Left hindlimb (tissue), 1 donor: ENCODE measurements around the gene SFT2D3.
A peak's percentile ranks its signal among the peaks of the same experiment; 100 is the strongest.

Source experiments
- DNase-seq: peaks from one replicate; pipeline ENCODE4 v3.0.0-alpha.2; 2018

SFT2D3 gene

DNA sequence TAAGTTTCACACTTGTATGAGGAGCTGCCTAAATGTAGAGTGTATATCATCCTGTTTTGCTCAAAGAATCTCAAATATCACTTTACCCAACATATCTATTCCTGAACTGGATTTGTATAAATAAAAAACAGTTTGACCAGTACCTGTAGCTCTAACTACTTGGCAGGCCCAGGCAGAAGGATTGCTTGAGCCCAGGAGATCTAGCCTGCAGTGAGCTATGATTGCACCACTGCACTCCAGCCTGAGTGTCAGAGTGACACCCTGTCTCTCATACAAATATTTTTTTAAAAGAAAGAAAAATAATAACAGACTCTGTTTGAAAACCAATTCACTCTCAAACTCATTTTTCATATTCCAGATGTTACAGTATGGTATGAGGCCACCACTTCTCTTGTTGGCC lies 18.2 kb upstream of the SFT2D3 start:
- DNase-seq = no peak

- no peak for DNase-seq
Observed at GRCh38 chr2:127683757-127684156, 17.5 kb upstream of the SFT2D3 start.

GRCh38 chr2:127685410-127686080 lies 15.8 kb upstream of the SFT2D3 start:
- DNase-seq = no peak

DNA sequence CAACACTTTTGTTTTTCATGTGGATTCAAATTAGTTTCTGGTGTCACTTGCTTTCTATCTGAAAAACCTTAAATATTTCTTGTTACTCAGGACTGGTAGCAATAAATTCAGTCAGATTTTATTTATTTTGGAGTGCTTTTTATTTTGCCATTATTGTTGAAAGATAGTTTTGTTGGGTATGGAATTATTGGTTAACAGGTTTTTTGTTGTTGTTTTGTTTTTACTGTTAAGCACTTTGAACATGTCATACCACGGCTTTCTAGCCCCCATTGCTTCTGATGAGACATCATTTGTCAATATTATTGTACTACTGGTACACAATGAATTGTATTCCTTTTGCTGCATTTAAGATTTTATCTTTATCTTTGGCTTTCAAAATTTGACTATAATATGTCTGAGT lies 12.9 kb upstream of the SFT2D3 start:
- no peak for DNase-seq

DNA sequence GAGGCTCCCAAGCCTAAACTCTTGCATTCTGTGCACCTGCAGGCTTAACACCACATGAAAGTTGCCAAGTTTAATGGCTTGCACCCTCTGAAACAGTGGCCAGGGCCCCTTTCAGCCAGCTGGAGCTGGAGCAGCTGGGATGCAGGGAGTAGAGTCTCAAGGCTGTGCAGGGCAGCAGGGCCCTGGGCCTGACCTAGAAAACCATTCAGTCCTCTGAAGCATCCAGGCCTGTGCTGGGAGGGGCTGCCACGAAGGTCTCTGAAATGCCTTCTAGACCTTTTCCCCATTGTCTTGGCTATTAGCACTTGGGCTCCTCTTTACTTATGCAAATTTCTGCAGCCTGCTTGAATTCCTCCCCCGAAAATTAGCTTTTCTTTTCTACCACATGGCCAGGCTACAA lies 10.6 kb upstream of the SFT2D3 start:
- DNase-seq = no peak

DNA sequence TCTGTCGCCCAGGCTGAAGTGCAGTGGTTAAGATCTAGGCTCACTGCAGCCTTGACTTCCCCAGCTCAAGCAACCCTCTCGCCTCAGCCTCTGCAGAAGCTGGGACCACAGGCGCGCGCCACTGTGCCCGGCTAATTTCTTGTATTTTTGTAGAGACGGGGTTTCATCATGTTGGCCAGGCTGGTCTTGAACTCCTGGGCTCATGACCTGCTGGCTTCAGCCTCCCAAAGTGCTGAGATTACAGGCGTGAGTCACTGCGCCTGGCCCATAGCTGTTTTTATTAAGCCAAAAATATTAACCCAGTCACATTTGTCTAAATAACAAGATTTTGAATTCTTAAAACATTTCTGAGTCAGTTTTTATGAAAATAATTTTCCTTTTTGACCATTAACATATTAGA lies 6.3 kb upstream of the SFT2D3 start:
- DNase-seq = no peak

- no peak for DNase-seq
Observed at GRCh38 chr2:127695491-127696472, 5.5 kb upstream of the SFT2D3 start.

DNA sequence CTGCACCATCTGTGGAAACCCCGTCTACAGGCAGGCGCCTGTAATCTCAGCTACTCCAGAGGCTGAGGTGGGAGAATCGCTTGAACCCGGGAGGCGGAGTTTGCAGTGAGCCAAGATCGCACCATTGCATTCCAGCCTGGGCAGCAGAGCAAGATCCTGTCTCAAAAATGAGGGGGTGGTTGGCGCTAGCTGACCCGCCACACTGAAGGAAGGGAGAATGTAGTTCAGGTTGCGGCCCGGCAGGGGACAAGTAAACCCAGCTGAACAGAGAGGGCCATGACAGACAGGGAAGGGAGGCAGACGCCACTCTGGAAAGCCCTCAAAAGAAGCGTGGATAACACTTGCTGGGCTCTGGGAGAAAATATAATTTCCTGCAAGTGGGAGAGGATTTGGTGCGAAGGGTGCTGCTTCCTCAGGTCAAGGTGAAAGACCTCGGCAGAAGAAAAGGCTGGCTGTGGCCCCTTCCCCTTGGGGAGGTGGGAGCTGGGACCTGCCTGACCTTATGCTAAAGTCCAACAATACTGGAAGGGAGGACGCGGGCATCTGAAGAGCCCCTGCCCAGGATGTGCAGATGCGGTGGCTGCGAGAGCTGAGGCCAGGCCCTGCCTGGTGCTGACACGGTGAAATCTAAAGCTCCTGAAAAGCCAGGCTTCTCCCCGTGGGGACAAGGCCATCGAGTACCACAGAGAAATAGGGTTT lies 3.7 kb upstream of the SFT2D3 start:
- DNase-seq = no peak

GRCh38 chr2:127698553-127699355 lies 2.5 kb upstream of the SFT2D3 start:
- DNase-seq = no peak

GRCh38 chr2:127700527-127701192 lies 637 bp upstream of the SFT2D3 start:
- no peak for DNase-seq

GRCh38 chr2:127701651-127702394 lies 526 bp downstream of the SFT2D3 start:
- peak; percentile 83 for DNase-seq

DNA sequence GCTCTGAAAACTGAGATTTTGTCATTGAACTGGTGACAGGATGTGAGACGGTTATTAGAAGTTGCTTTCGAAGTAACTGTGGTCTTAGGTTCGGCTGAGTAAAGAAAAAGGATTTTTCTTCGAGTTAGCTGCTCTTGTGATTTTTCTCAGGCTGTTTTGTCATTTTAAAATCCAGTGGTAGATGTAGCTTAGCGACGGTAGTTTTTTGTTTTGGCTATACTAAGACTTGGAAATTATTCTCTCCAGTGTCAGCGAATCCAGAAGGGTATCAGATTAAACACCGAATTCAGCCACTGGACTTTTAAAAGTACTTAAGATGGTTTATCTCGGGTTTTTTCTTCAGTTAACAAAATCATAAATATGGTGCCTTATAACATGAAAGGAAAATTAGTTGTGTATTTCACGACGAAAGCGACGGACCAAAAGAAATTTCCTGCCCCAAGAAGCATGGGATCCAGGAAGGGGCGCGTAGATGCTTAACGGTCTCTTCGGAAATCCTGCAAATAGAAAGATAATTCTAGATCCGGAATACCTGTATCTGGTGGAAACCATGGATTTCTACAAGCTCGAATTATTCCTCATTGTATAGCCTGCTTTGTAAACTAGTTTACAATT lies 1.2 kb downstream of the SFT2D3 start:
- DNase-seq = no peak

GRCh38 chr2:127703282-127703681 lies 2.0 kb downstream of the SFT2D3 start:
- DNase-seq = no peak

DNA sequence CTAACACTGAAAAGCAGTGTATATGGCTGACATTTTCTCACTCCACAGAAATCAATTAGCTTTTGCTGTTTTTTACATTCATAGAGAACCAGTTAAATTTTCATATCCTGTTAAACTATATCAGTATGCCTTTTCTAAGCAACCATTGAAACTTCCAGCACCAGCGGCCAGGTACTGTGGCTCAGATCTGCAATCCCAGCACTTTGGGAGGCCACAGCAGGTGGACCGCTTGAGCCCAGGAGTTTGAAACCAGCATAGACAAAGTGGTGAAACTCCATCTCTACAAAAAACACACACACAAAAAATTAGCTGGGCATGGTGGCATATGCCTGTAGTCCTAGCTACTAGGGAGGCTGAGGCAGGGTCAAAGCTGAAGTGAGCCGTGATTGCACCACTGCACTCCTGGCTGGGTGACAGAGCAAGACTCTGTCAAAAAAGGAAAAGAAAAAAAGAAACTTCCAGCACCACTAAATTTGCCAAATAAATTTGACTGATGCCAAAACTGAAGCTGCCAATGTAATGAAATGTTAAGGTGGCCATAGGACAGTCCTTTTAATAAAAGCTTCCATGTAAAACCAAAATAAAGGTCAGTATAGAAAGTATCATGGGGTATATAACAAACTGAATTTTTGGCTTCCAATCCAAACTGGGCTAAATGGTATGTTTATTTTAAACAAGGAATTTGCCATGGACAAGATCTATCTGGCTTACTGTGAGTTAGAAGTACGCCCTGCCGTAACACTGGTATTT lies 3.5 kb downstream of the SFT2D3 start:
- no peak for DNase-seq

- no peak for DNase-seq
Observed at GRCh38 chr2:127705391-127706065, 4.2 kb downstream of the SFT2D3 start.

- DNase-seq = no peak
Observed at GRCh38 chr2:127706215-127706990, 5.1 kb downstream of the SFT2D3 start.

DNA sequence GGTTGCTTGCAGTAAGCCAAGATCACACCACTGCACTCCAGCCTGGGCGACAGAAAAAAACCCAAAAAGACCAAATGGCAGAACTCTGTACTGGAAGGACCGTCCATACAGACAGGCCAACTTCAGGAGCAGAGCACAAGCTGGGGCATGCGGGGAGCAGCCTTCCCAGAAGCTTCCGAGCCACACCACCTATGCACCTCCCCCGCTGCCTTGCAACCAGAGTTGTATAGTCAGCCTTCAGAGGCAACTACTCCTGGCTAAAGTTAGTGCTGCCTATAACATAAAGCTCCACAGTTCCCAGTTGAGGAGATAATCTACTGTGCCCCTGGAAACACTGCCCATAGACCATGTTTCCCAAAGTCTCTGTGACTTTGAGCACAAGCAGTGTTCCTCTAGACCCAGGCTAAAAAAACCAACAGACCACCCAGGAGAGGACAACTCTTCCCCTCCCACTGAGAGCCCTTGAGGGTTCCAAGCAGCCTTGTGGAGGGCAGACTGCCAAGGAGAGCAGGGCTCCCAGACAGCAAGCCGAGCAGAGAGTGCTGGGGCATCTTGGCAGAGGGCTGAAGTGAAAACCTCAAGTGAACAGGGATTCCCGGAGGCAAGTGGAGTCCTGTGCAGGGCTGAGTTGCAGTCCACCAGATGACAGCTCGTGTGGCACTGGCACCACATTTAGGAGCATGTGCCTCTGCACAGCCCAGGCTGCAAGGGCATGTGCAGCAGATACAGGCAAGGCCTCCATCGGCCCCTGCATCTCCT lies 6.8 kb downstream of the SFT2D3 start:
- no peak for DNase-seq

- DNase-seq = no peak
Observed at GRCh38 chr2:127709336-127709735, 8.0 kb downstream of the SFT2D3 start.
